A172 (cell line): ENCODE data around the gene PLEKHA3. TPM values are rescaled to one million over a fixed set of nuclear protein-coding genes. Genes with fewer than 3 reads are reported as not detected.
A peak's percentile ranks its signal among the peaks of the same experiment; 100 is the strongest.
"Not testable (repeated sequence)": the region's sequence is repeated elsewhere in the genome, so short reads cannot be mapped to it uniquely, and the experiment has no call there.

Source experiments
- DNase-seq: peaks from one replicate; pipeline ENCODE4 v3.0.0-alpha.2; 2015; ENCODE audit warnings: low spot score
- total RNA-seq: library from RNA; depleted of rRNA; stranded (reverse); fragments of >200 nt; shearing (Covaris generic); gene quantifications from 2 replicates; pipeline ENCODE4 v1.2.3, GENCODE V29; 2014; rRNA removed

The PLEKHA3 gene
- total RNA-seq, 1 experiment from 2014 or later = 63.0 TPM

DNA sequence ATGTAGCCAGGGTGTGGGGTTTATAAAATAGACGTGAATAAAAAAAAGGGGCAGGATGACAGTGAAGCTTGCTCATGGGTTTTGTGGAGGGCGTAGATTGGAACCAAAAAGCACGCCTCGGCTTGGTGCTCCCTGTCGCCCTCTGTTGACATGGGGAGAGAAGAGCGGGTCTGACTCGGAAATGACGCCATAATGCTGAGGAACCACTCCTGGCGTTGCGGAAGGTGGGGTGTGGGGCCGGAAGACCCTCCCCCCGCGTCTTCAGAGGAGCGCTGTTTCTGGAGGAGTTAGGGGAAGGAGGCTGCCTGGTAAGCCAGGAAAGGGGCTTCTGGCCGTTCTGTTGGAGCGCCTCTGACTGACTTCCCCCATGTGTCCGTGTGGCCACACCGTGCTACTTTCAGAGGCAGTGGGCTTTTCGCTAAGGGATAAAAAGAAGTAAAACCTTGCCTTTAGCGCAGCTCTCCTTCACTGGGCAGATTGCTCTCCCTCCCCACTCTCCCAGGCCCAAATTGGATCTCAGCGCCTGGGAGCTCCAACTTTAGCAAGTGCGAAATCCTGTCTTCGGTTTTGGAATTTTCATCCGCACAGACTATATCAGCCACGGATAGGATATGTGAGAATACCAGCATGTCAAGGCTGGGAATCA lies 42.8 kb downstream of the PLEKHA3 start:
- DNase-seq = peak; percentile 89

DNA sequence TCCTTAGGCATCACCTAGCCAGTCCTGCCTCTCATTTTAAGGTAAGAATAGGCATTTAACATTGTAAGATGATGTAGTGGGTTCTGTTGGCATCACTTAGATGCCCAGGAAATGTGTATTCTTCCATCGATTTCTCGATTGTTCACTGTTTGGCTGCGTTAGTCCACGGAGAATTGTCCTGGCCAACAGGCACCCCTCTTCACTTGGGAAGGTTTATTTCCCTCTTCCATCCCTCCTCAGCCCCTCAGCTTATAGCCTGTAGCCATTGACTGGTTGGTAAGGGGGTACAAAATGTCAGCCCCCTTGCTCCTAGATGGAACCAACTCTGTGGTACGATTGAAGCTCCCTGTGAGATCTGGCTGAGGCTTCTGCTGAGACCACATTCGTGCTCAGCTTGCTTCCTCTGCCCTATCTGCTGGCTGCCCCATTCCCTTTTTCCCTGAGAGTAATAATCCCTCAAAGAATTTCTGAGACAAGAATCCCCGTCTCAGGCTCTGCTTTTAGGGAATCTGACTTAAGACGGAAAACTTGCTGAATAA lies 43.4 kb downstream of the PLEKHA3 start:
- DNase-seq = no peak

DNA sequence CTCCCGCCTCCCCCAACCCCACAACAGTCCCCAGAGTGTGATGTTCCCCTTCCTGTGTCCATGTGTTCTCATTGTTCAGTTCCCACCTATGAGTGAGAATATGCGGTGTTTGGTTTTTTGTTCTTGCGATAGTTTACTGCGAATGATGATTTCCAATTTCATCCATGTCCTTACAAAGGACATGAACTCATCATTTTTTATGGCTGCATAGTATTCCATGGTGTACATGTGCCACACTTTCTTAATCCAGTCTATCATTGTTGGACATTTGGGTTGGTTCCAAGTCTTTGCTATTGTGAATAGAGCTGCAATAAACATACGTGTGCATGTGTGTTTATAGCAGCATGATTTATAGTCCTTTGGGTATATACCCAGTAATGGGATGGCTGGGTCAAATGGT lies 44.8 kb downstream of the PLEKHA3 start:
- not testable (repeated sequence) for DNase-seq

DNA sequence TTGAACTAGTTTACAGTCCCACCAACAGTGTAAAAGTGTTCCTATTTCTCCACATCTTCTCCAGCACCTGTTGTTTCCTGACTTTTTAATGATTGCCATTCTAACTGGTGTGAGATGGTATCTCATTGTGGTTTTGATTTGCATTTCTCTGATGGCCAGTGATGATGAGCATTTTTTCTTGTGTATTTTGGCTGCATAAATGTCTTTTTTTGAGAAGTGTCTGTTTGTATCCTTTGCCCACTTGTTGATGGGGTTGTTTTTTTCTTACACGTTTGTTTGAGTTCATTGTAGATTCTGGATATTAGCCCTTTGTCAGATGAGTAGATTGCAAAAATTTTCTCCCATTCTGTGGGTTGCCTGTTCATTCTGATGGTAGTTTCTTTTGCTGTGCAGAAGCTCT lies 45.2 kb downstream of the PLEKHA3 start:
- DNase-seq = not testable (repeated sequence)

DNA sequence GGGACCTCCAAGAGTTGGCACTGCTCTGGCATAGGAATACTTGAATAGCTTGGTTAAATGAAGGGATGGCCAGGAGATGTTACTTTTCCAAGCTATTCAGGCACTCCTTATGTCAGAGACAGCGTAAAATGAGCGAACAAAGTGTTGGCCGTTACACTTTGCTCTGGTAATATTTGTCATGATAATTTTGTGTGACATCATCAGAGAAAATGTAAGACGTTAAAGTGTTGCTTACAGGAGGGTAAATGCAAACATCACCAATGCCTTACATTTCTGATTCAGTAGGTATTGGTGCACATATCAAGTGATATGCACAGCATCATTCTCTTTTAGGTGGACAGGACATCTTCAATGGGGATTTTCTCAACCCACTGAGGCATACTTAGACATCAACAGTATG lies 46.0 kb downstream of the PLEKHA3 start:
- DNase-seq = no peak

DNA sequence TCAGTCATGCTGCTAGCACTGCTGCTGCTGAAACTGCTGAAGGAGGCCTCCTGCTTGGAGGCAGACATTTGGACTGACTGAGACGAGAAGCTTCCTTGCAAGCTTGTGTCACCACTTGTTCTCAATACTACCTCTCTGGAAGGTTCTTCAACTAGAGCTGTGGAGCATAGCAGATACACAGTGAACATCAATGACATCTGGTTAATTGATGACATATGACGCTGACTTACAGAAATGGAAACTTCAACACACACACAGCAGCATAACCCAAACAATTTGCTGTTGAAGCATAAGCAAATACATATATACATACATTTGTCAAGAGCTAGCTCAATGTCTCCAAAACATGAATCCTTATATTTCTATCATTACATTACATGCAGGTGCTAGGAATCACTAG lies 47.3 kb downstream of the PLEKHA3 start:
- no peak for DNase-seq

DNA sequence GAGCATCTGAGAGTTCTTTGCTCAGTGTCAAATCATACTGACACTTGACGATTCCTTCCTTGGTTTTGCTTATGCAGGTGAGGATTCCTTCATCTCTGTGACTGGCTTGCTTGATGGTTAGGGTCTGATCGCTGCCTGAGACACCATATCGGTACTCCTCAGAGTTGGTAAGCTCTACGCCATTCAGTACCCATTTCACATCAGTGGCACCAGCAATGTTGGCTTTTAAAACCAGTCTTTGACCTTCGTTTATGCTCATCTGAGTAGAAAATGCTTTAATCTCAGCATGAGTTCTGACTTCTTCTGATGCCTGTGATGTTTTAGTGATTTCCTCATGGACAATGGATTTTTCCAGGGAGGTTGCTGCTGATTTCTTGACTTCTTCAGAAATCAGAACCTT lies 48.4 kb downstream of the PLEKHA3 start:
- no peak for DNase-seq

DNA sequence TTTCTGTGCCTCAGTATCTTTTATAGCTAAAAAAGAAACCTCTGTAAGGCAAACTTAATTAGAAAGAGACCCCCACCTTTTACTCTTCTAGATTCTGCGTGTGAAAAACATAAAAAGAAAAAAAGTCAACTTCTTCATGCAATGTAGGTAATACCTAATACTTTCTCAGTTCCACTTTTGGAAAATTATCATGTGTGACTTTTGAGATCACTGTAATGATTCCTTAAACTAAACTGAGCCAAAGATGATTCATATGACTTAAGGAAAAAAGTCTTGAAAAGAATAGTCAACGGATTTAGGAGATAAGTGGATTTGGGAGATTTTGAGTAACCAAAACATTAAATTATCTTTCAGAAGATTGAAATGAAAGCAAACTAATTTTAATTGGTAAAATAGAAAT lies 48.9 kb downstream of the PLEKHA3 start:
- no peak for DNase-seq

DNA sequence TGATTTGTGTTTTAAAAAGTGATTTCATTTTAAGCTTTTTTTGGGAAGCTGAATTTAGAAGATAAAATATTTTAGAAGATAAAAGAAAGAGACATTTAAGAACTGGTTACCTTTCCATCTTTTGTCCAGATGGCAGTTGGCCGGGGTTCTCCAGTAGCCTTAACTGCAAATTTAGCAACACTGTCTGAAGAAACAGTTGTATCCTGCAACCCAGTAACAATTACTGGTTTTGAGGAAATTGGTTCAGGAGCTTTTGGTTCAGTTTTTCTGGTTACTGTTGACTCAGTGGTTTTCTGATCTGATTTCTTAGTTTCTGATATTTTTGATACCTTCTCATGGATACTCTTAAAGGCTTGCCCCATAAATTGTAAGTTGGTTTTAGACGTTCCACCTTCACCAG lies 49.9 kb downstream of the PLEKHA3 start:
- no peak for DNase-seq

DNA sequence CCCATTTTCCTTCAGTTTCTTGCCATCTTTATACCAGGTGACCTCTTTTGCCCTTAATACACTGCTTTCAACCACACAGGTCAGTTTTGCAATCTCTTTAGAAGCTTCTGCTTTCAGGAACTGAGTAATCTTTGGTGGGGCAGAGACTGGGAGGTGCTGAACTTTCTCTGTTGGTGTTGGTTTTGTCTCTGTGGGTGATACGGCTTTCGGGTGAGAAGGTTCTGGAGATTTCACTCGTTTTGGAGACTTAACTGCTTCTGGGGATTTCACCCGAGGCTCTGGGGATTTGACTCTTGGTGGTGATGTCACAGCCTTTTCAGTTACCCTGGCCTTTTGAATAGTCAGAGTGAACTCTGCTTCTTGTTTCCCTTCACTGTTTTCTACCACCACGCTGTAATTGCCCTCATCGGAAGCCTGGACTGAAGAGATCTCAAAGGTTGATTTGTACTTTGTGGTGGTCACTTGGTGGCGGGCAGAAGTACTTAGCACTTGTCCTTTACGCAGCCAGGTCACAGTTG lies 50.4 kb downstream of the PLEKHA3 start:
- no peak for DNase-seq

DNA sequence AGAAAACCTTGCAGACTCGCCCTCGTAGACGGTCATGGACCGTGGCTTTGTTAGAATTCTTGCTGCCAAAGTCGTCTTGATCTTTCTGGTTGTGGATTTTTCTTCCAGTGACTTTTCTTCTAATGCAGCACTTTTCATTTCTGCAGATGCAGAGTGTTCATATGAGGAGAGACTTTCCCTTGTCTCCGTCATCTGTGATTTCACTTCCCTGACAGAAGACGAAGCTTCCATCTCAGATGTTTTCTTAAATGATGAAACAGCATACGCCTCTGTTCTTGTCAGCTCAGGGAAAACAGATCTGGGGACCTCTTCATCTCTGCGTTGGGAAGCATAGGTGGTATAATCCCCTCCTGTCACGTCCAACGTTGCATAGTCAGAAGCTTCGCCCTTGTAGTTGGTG lies 50.9 kb downstream of the PLEKHA3 start:
- no peak for DNase-seq

DNA sequence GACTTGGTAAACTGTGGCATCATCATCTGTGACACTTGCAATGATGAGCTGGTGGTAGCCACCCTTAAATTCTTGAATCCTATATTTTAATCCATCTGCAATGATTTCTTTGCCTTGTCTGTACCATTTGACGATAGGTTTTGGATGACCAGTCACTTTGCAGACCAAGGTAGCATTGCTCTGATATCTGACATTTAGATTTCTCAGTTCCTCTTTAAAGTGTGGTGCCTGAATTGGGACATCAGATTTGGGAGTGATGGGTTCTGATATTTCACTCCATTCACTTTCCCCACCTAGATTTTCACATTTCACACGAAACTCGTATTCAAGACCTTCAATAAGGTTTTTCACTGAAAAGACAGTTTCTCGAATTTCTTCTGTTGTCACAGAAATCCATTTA lies 55.8 kb downstream of the PLEKHA3 start:
- DNase-seq = no peak

DNA sequence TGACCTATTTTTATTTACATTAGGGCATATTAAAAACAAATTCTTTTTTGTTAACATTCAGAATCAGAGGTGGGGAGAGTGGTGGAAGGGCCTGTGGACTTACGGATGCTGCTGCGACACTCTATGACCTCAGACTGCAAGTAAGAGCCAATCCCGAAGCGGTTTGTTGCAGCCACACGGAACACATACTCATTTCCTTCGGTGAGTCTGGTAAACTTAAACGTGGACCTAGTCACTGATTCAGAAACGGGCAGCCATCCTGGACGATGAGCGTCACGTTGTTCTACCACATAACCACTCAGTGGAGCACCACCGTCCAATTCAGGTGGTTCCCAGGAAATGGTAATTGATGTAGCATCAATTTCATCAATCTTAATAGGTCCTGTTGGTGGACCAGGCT lies 61.9 kb downstream of the PLEKHA3 start:
- no peak for DNase-seq

DNA sequence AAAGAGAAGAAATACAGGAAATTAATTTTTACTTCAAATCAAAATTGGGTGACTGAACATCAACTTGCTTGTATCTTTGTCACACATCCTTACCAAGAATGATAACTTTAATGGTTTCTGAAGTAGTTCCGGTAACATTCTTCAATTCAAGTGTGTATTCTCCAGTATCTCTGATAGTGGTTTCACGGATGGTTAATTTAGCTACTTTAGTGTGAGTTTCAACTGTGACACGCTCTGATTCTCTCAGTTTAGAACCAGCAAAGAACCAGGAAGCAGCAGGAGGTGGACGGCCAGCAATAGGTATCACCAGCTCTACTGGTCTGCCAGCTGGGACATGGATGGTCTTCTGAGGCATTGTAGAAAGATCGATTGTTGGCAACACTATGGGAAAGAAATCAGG lies 62.3 kb downstream of the PLEKHA3 start:
- DNase-seq = no peak

DNA sequence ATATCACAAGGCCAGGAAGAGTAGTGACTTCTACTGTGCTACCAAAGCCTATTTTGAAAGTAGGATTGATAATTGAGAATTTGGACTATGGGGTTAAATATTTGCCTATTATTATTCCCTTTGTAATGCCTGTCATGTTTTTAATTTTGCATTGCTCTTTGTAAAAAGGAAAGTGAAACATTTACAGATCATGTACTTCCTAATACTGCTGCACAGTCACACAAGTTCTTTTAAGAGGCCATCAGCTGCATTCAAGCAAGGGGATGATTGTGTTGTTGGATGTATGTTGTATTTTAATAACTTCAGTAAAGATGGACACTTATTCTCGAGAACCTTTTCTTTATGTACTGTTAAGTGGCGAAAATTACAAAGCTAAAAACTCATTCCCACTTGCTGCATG lies 70.1 kb downstream of the PLEKHA3 start:
- DNase-seq = no peak

DNA sequence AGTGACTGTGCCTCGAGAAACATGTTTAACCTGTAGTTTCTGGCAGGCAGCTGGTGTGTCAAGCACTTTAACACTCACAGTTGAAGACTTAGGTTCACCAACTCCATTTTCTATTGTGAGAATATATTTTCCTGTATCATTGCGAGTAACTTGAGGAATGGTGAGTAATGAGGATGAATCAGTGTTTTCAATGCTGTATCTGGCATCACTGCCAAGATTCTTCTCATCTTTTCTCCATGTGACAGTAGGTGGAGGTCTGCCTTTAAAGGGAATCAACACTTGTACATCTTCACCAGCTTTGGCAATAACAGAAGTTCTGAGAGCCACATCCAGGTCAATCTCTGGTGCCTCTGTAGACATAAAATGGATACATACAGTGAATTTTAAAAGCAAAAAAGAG lies 72.8 kb downstream of the PLEKHA3 start:
- peak; percentile 85 for DNase-seq

Other genes starting within 250 kb of the PLEKHA3 start
- gene PRKRA, start 29.3 kb upstream of the PLEKHA3 start, total RNA-seq = 52.5 and 71.6 TPM in 2 replicates
- 0.31 and 0.55 TPM in 2 replicates for gene PJVK, start 29.1 kb upstream of the PLEKHA3 start, total RNA-seq
- gene FKBP7, start 1.9 kb upstream of the PLEKHA3 start, total RNA-seq = 3.6 and 10.5 TPM in 2 replicates